Neutrophil (primary cell): ENCODE data around the gene TNFRSF18.

Source experiments
- H3K27ac ChIP-seq: fragments of 200-600 bp; sonication (generic); 2 replicates; pipeline ENCODE4 v1.5.1; 2016; ENCODE audit warnings: mild to moderate bottlenecking, moderate library complexity
- H3K27me3 ChIP-seq: fragments of 200-600 bp; sonication (generic); 2 replicates; pipeline ENCODE4 v1.6.0; 2016; ENCODE audit warnings: mild to moderate bottlenecking
- H3K36me3 ChIP-seq: fragments of 200-600 bp; sonication (generic); 2 replicates; pipeline ENCODE4 v1.5.1; 2017
- H3K4me1 ChIP-seq, 2 experiments: fragments of 200-600 bp in 1 of 2; sonication (generic) in 1 of 2; 1 replicate in 1 of 2; 2 replicates in 1 of 2; pipeline versions ENCODE4 v1.5.1 to v1.6.1; 2013 to 2016; ENCODE audit warnings: low read depth in 1 of 2, low read length in 1 of 2, mild to moderate bottlenecking in 1 of 2, moderate library complexity in 1 of 2; ENCODE audit not compliant: control insufficient read depth in 1 of 2, insufficient read depth in 1 of 2
- H3K4me3 ChIP-seq, 2 experiments: fragments of 200-600 bp in 1 of 2; sonication (generic) in 1 of 2; 1 replicate in 1 of 2; 2 replicates in 1 of 2; pipeline ENCODE4 v1.5.1; 2013 to 2016; ENCODE audit warnings: low read depth in 1 of 2, low read length in 1 of 2, mild to moderate bottlenecking in 1 of 2, moderate library complexity in 1 of 2
- H3K9me3 ChIP-seq: fragments of 200-600 bp; sonication (generic); 2 replicates; pipeline ENCODE4 v1.5.1; 2016
- TF ChIP-seq, protein P1 (sequence below): fragments of 200-600 bp; sonication (generic); IDR thresholded peaks from 2 replicates; pipeline ENCODE4 v1.5.1; 2016; ENCODE audit warnings: antibody characterized with exemption

Gene TNFRSF18

DNA sequence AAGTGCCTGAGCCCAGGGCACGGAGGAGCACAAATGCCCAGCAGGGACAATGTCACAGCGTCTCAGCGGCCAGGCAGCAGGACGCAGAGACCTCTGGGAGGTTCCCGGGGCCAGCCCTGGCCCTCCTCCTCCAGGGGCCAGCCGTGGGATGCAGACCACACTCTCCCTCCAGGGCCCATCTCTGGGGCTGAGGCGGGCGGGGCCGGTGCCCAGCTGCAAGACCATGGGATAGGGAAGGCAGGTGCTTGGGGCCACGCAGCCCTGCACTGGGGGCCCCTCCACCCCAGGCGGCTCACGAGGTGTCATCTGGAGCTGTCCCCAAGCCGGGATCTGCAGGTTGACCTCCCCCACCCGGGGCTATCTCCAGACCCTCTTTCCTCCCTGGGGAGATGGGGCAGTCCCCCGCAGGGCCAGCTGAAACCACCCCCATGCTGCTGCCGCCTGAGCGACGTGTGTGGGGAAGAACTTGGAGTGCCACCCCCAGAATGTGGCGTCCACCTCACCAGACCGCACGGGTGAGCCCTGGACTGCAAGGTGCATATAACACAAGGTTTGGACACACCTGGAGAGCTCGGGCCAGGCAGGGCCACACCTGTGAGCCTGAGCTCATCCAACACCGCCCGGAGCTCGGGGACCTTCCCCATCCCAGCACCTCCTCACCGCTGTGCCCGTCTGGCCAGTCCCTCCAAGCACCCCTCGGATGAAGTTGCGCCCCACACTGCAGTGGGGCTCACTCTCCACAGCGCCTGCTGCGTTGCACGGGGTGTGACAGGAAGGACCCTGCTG lies 36.8 kb downstream of the TNFRSF18 start:
- Histone ChIP-seq H3K9me3 (no peaks in the 10 kb centered on the region), H3K4me1 (no peaks in the 10 kb centered on the region), H3K36me3 (no peaks in the 10 kb centered on the region), H3K4me3 (no peak overlapping the region), H3K27ac (no peak overlapping the region), H3K27me3 (peaks cover 85% of the 10 kb centered on the region)
- TF ChIP-seq, protein P1, sequence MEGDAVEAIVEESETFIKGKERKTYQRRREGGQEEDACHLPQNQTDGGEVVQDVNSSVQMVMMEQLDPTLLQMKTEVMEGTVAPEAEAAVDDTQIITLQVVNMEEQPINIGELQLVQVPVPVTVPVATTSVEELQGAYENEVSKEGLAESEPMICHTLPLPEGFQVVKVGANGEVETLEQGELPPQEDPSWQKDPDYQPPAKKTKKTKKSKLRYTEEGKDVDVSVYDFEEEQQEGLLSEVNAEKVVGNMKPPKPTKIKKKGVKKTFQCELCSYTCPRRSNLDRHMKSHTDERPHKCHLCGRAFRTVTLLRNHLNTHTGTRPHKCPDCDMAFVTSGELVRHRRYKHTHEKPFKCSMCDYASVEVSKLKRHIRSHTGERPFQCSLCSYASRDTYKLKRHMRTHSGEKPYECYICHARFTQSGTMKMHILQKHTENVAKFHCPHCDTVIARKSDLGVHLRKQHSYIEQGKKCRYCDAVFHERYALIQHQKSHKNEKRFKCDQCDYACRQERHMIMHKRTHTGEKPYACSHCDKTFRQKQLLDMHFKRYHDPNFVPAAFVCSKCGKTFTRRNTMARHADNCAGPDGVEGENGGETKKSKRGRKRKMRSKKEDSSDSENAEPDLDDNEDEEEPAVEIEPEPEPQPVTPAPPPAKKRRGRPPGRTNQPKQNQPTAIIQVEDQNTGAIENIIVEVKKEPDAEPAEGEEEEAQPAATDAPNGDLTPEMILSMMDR, result no peak

DNA sequence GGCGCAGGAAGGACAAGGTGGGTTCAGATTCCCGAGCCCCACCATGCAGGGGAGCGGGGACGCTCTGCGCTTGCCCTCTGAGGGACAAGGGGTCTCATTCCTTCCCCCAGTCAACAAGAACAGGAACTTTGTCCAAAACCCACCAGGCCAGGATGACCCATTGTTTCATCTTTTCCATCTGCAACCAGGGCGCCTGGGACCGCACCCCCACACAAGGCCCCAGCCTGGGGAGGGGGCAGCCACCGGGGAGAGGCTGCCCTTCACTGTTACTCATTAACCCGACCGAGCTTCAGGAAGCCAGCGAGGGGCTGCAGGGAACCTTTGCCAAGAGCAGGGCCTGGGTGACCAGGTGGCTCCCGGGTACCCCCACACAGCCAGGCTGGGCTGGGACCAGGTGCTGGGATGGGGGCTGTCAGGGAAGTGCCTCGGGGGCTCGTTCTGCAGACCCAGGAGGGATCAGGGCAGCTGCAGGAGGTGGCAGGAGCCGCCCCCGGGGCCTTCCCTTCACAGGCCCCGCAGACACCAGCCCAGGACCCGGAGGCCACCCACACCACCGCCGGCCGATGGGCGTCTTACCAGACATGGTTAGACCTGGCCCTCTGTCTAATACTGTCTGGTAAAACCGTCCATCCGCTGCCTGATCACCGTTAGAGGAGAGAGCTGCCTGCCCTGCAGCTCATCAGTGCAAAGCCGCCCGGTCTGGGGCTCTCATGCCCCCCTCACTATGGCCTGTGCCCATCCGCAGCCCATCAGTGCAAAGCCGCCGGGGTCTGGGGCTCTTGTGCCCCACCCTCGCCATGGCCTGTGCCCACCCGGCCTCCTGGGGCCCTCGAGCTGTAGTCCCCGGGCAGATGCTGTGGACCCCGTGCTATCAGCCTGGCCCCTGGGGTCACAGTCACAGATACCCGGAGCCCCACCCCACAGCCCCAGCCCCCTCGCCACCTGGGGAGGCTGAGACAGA lies 37.7 kb downstream of the TNFRSF18 start:
- peaks cover 85% of the 10 kb centered on the region for H3K27me3 ChIP-seq
- no peak overlapping the region for H3K27ac ChIP-seq

DNA sequence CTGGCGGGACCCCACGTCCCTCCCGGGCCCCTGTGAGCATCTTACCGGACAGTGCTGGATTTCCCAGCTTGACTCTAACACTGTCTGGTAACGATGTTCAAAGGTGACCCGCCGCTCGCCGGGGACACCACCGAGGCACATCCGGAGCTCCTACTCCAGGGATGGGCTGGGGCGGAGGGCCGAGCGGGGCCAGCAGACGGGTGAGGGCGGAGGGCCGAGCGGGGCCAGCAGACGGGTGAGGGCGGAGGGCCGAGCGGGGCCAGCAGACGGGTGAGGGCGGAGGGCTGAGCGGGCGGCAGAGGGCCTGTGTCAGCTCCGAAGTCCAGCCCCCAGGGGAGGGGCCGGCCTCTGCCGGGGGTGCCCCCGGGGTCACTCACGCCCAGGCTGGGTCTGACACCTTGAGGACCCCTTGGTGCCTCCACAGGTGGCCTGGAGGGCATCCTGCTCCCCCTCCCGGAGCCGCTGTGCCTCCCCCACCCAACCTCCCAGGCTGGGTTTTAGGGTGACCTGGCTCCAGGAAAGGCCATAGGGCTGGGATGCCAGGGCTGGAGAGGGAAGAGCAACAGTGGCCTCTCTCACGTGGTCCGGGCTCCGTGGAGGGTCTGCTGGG lies 38.4 kb downstream of the TNFRSF18 start:
- no peaks in the 10 kb centered on the region for H3K36me3 ChIP-seq
- peaks cover 85% of the 10 kb centered on the region for H3K27me3 ChIP-seq
- H3K4me1 ChIP-seq, result no peaks in the 10 kb centered on the region
- no peak overlapping the region for H3K4me3 ChIP-seq
- no peaks in the 10 kb centered on the region for H3K9me3 ChIP-seq
- H3K27ac ChIP-seq, result no peak overlapping the region
- TF ChIP-seq, protein P1, result no peak

More for the DNA sequence above, 37.7 kb downstream of the TNFRSF18 start:
- H3K9me3 ChIP-seq, result no peaks in the 10 kb centered on the region
- no peaks in the 10 kb centered on the region for H3K4me1 ChIP-seq
- H3K4me3 ChIP-seq, result no peak overlapping the region
- TF ChIP-seq, protein P1, result no peak
- no peaks in the 10 kb centered on the region for H3K36me3 ChIP-seq

DNA sequence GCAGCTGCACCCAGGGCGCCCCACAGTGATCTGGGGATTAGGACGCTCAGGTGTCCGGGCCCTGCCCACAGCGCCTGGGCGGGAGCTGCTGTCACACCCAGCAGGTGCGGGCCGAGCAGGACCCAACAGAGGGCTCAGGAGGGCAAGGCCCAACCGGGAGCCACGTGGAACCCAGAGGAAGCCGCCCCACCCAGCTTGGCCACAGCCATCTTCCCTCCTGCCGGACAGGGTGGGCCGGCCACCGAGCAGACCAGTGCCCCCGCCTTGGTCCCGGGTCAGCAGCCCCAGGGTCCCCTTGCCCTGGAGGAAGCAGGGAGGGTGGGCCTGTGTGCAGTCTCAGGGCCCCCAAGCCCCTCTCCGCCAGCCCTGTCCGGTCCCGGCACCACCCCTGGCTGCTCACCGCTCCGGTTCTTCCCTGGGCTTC lies 39.0 kb downstream of the TNFRSF18 start:
- Histone ChIP-seq H3K4me1 (no peaks in the 10 kb centered on the region), H3K9me3 (no peaks in the 10 kb centered on the region), H3K36me3 (no peaks in the 10 kb centered on the region), H3K27me3 (peaks cover 86% of the 10 kb centered on the region), H3K4me3 (no peak overlapping the region), H3K27ac (no peak overlapping the region)
- TF ChIP-seq, protein P1, result no peak

DNA sequence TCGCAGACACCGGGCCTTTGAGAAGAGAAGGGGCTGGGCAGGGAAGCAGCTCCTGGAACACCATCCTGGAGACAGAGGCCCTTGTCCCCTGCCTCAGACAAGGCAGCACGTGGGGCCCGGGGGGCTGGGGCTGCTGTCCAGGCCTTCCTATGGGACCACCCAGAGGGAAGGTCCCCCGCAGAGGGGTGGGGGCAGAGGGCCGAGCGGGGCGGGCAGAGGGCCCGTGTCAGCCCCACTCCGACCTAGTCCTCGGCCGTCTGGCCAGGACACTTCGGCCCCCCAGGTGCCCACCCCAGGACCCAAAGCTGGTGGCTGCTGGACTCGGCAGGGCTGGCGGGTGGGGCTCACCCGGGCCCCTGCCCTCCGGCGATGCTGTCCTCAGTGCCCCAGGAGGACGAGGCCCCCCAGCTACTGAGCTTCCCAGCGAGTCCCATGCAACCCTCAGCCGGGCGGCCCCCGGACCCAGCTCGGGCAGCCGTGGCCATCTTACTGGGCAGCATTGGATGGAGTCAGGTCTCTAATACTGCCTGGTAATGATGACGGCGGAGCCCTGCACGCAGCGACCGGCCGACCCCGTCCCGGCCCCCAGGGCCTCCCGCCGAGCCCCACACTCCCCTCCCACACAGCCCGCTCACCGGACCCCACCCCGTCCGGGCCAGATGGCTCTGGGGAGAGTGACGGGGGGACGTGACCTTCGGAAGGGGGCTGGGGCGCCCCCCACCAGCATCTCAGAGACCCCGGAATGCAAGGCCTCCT lies 39.6 kb downstream of the TNFRSF18 start:
- no peak overlapping the region for H3K4me3 ChIP-seq
- peaks cover 85% of the 10 kb centered on the region for H3K27me3 ChIP-seq
- H3K9me3 ChIP-seq, result no peaks in the 10 kb centered on the region
- no peaks in the 10 kb centered on the region for H3K4me1 ChIP-seq
- TF ChIP-seq, protein P1, result no peak
- H3K36me3 ChIP-seq, result no peaks in the 10 kb centered on the region
- no peak overlapping the region for H3K27ac ChIP-seq
